Memory B cell (primary cell): Measurements from ENCODE around the gene NIPSNAP2.
"Not testable (repeated sequence)": the region's sequence is repeated elsewhere in the genome, so short reads cannot be mapped to it uniquely, and the experiment has no call there.

Experiments used
- ATAC-seq: fragments of 150-1000 bp; cut with Tn5 transposase; 2 replicates; pipeline ENCODE4 v1.10.0; 2021; ENCODE audit warnings: low read depth, mild to moderate bottlenecking, moderate library complexity
- DNase-seq, 2 donors: peaks; one replicate each; pipeline ENCODE4 v3.0.0; 2022; ENCODE audit warnings: low spot score in 2 of 2
- H3K27ac Mint-ChIP-seq: one replicate; pipeline ENCODE4 v1.8.0; 2022; ENCODE audit warnings: mild to moderate bottlenecking, moderate library complexity, mixed read lengths
- H3K27me3 Mint-ChIP-seq: one replicate; pipeline ENCODE4 v1.8.0; 2022; ENCODE audit warnings: mixed read lengths
- H3K36me3 Mint-ChIP-seq: one replicate; pipeline ENCODE4 v1.8.0; 2022; ENCODE audit warnings: mild to moderate bottlenecking, mixed read lengths
- H3K4me1 Mint-ChIP-seq: one replicate; pipeline ENCODE4 v1.8.0; 2022; ENCODE audit warnings: mixed read lengths
- H3K4me3 Mint-ChIP-seq: one replicate; pipeline ENCODE4 v1.8.0; 2022; ENCODE audit warnings: mild to moderate bottlenecking, moderate library complexity, mixed read lengths
- H3K9me3 Mint-ChIP-seq: one replicate; pipeline ENCODE4 v1.8.0; 2022; ENCODE audit warnings: mixed read lengths

The NIPSNAP2 gene

GRCh38 chr7:56007167-56007652, 42.8 kb downstream of the NIPSNAP2 start:
- Mint-ChIP-seq H3K27ac (no peak overlapping the region), H3K36me3 (no peaks in the 10 kb centered on the region), H3K9me3 (no peaks in the 10 kb centered on the region), H3K4me1 (peaks cover 2% of the 10 kb centered on the region), H3K4me3 (no peak overlapping the region), H3K27me3 (no peaks in the 10 kb centered on the region)
- DNase-seq (no peak), ATAC-seq (no peak)

DNA sequence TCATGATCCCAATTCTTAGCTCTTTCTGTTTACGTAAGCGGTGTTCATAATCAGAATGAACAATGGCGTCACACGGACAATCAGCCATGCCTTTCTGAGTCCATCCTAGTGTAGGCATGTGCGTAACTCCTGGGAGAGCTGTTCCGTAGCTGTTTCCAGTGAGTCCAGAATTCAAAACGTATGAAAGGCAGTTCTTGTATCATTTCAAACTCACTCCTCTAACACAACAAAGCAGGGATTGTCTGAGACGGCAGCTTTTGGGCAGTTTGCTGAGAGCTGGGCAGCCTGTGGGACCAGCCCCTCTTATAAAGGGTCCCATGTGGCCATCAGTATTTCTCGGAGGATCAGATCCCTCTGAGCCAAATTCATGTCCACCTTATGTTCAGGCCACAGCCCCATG, 43.5 kb downstream of the NIPSNAP2 start:
- H3K4me3 Mint-ChIP-seq = no peak overlapping the region
- no peak for DNase-seq
- no peaks in the 10 kb centered on the region for H3K9me3 Mint-ChIP-seq
- peaks cover 2% of the 10 kb centered on the region for H3K4me1 Mint-ChIP-seq
- ATAC-seq = no peak
- no peaks in the 10 kb centered on the region for H3K36me3 Mint-ChIP-seq
- no peak overlapping the region for H3K27ac Mint-ChIP-seq
- H3K27me3 Mint-ChIP-seq = no peaks in the 10 kb centered on the region

GRCh38 chr7:56009695-56010094, 45.3 kb downstream of the NIPSNAP2 start:
- no peak overlapping the region for H3K27ac Mint-ChIP-seq
- peaks cover 2% of the 10 kb centered on the region for H3K4me1 Mint-ChIP-seq
- no peaks in the 10 kb centered on the region for H3K9me3 Mint-ChIP-seq
- ATAC-seq = no peak
- H3K27me3 Mint-ChIP-seq = no peaks in the 10 kb centered on the region
- no peak for DNase-seq
- no peak overlapping the region for H3K4me3 Mint-ChIP-seq
- H3K36me3 Mint-ChIP-seq = peaks cover 4% of the 10 kb centered on the region

GRCh38 chr7:56017015-56017414, 52.6 kb downstream of the NIPSNAP2 start:
- H3K9me3 Mint-ChIP-seq, H3K36me3 Mint-ChIP-seq, ATAC-seq, H3K27me3 Mint-ChIP-seq, DNase-seq, H3K27ac Mint-ChIP-seq, H3K4me3 Mint-ChIP-seq, H3K4me1 Mint-ChIP-seq: not testable (repeated sequence)

DNA sequence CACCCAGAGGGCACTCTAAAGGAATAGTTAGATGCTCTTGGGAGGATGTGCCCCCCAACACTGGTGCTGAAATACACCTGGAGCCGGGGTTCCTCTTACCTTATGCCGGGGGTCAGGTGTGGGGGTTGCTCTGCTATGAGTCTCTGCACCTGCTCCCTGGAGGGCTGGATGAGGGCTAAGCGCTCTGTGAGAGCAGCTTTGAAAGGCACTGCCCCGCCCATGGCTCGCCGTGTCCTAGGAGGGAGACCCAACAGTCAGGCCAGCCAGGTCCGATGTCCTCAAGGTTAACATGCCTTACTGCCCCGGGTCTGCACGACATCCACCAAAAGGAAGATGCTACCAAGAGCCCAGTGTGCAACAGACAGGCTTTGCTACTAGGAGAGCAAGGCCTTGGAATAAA, 55.1 kb downstream of the NIPSNAP2 start:
- Mint-ChIP-seq H3K27me3 (no peaks in the 10 kb centered on the region), H3K4me3 (no peak overlapping the region), H3K36me3 (no peaks in the 10 kb centered on the region), H3K27ac (no peak overlapping the region), H3K4me1 (no peaks in the 10 kb centered on the region), H3K9me3 (no peaks in the 10 kb centered on the region)
- ATAC-seq = no peak
- no peak for DNase-seq

DNA sequence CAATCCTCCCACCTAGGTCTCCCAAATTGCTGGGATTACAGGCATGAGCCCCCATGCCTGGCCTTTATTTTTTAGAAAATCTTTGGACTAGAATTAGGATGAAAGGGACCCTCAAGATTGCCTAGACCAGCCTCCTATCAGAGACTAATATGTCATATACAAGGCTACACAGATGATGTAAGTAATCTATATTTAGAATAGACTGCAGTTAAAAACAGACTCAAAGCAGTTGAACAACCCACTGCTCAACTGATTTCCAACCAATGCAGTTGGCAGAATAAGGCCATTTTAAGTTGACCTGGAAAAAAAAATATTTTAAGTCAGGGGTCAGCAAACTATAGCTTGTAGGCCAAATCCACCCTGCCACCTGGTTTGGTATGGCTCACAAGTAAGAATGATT, 59.1 kb downstream of the NIPSNAP2 start:
- ATAC-seq (no peak), DNase-seq (no peak)
- Mint-ChIP-seq H3K27ac (no peak overlapping the region), H3K27me3 (no peaks in the 10 kb centered on the region), H3K4me1 (no peaks in the 10 kb centered on the region), H3K9me3 (no peaks in the 10 kb centered on the region), H3K4me3 (no peak overlapping the region), H3K36me3 (no peaks in the 10 kb centered on the region)

GRCh38 chr7:56026538-56026937, 62.2 kb downstream of the NIPSNAP2 start:
- no peaks in the 10 kb centered on the region for H3K9me3 Mint-ChIP-seq
- ATAC-seq = no peak
- no peak for DNase-seq
- no peaks in the 10 kb centered on the region for H3K36me3 Mint-ChIP-seq
- no peak overlapping the region for H3K27ac Mint-ChIP-seq
- no peaks in the 10 kb centered on the region for H3K27me3 Mint-ChIP-seq
- H3K4me3 Mint-ChIP-seq = no peak overlapping the region
- H3K4me1 Mint-ChIP-seq = no peaks in the 10 kb centered on the region

- no peaks in the 10 kb centered on the region for H3K27me3 Mint-ChIP-seq
- H3K4me1 Mint-ChIP-seq = peaks cover 3% of the 10 kb centered on the region
- no peak overlapping the region for H3K4me3 Mint-ChIP-seq
- ATAC-seq = no peak
- DNase-seq = no peak
- no peak overlapping the region for H3K27ac Mint-ChIP-seq
- no peaks in the 10 kb centered on the region for H3K9me3 Mint-ChIP-seq
- no peaks in the 10 kb centered on the region for H3K36me3 Mint-ChIP-seq
These were observed 64.7 kb downstream of the NIPSNAP2 start for GRCh38 chr7:56028942-56029630.

DNA sequence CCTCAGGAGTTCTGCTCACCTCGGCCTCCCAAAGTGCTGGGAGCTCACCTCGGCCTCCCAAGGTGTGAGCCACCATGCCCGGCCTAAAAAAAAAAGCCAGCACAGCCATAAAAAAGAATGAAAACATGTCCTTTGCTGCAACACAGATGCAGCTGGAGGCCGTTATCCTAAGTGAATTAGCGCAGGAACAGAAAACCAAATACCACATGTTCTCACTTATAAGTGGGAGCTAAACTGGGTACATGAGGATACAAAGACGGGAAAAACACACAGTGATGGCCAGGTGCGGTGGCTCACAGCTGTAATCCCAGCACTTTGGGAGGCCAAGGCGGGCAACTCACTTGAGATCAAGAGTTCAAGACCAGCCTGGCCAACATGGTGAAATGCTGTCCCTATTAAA, 66.0 kb downstream of the NIPSNAP2 start:
- Mint-ChIP-seq H3K9me3 (no peaks in the 10 kb centered on the region), H3K27ac (no peak overlapping the region), H3K4me3 (no peak overlapping the region), H3K27me3 (no peaks in the 10 kb centered on the region), H3K36me3 (no peaks in the 10 kb centered on the region), H3K4me1 (peaks cover 3% of the 10 kb centered on the region)
- no peak for ATAC-seq
- no peak for DNase-seq

GRCh38 chr7:56031556-56031955, 67.2 kb downstream of the NIPSNAP2 start:
- not testable (repeated sequence) for ATAC-seq, H3K4me3 Mint-ChIP-seq, H3K4me1 Mint-ChIP-seq, H3K9me3 Mint-ChIP-seq, DNase-seq, H3K27me3 Mint-ChIP-seq, H3K27ac Mint-ChIP-seq, H3K36me3 Mint-ChIP-seq

- H3K9me3 Mint-ChIP-seq = not testable (repeated sequence)
These were observed 68.2 kb downstream of the NIPSNAP2 start for GRCh38 chr7:56032578-56032977.

DNA sequence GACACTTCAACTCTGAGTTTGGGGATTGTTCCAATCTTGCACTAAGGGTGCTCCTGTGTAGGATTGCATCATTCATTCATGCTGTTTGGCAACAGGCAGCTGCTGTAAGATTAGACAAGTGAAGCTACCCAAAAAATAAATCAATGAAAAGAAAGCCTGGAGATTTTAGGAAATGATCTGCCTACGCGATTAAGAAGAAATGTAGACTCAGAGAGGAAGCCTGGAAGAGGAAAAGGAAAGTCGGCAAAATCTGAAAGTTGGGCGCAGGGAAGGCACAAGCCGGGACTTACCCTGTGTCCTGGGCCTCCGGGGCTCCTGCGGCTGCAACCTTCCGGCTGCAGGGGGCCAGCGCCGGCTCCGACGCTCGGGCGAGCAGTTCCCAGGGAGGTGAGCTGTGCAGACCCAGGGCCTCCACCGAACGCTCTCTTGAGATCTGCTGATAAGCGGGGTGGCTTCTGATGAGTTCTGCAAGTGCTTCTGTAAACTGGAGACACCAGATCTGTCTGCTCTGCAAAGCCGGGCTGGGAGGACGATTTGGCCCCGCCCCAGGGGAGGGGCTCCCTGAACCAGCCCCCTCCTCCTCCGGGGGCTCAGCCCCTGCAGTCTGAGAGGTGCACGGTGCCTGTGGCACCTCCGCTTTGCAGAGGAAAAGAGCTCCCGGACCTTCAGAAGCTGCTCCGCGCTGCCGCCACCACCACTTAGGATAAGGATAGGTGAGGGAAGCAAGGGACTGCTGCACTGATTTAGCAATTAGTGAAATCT, 69.5 kb downstream of the NIPSNAP2 start:
- no peaks in the 10 kb centered on the region for H3K36me3 Mint-ChIP-seq
- no peak overlapping the region for H3K27ac Mint-ChIP-seq
- peak; percentile 94 for ATAC-seq
- peak overlapping the region; percentile 85 for H3K4me3 Mint-ChIP-seq
- H3K4me1 Mint-ChIP-seq = peaks cover 3% of the 10 kb centered on the region
- H3K9me3 Mint-ChIP-seq = no peaks in the 10 kb centered on the region
- no peaks in the 10 kb centered on the region for H3K27me3 Mint-ChIP-seq
- DNase-seq = peak; percentile 49 to 54

More at GRCh38 chr7:56032578-56032977, 68.2 kb downstream of the NIPSNAP2 start:
- H3K36me3 Mint-ChIP-seq, H3K4me1 Mint-ChIP-seq, DNase-seq, H3K27me3 Mint-ChIP-seq, H3K27ac Mint-ChIP-seq, ATAC-seq, H3K4me3 Mint-ChIP-seq: not testable (repeated sequence)

- DNase-seq = no peak
- no peak for ATAC-seq
- Mint-ChIP-seq H3K4me1 (no peaks in the 10 kb centered on the region), H3K27me3 (no peaks in the 10 kb centered on the region), H3K27ac (no peak overlapping the region), H3K4me3 (no peak overlapping the region), H3K9me3 (no peaks in the 10 kb centered on the region), H3K36me3 (peaks cover 3% of the 10 kb centered on the region)
These were observed 76.3 kb downstream of the NIPSNAP2 start for GRCh38 chr7:56040730-56041129.

DNA sequence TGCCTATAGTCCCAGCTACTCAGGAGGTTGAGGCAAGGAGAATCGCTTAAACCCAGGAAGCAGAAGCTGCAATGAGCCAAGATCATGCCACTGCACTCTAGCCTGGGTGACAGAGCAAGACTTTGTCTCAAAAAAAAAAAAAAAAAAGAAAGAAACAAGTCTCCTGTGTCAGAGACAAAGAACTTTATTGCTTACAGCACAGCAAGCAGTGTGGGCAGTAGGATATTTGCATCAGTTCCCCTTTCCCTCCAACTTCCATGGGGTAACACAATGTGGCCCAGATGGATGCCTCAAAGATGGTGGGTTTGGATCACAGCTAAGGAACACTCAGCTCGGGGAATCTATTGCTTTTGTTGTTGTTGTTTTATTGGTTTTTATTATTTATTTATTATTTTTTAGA, 81.4 kb downstream of the NIPSNAP2 start:
- H3K4me1 Mint-ChIP-seq, DNase-seq, H3K9me3 Mint-ChIP-seq, H3K36me3 Mint-ChIP-seq, H3K27me3 Mint-ChIP-seq, H3K27ac Mint-ChIP-seq, ATAC-seq, H3K4me3 Mint-ChIP-seq: not testable (repeated sequence)
